ENCODE data around the gene NTM. TPM values are rescaled to one million over a fixed set of nuclear protein-coding genes. Genes with fewer than 3 reads are reported as not detected.

The NTM gene
- total RNA-seq, 3 donors from 2014 or later: 0.66 to 9.0 (median 1.0) TPM

- H3K27me3 ChIP-seq: peaks cover 0 to 32% of the 10 kb centered on the region in 2 donors
- TF ChIP-seq POLR2AphosphoS5 (IDR thresholded peaks at IDR 0.05) (no peak), CTCF (IDR thresholded peaks at IDR 0.05) (peak; percentile 44 to 83 (median 75))
These were observed 324.4 kb downstream of the NTM start for GRCh38 chr11:131694526-131695424.

GRCh38 chr11:131695889-131696429 is 325.5 kb downstream of the NTM start:
- no peak for DNase-seq (ENCODE audit: low spot score in 2 of 2)
- intact Hi-C loops (cut with DNase I; ENCODE audit: low total_unique reads): no loop called here

More at GRCh38 chr11:131694526-131695424, 324.4 kb downstream of the NTM start:
- Histone ChIP-seq H3K9me3 (no peaks in the 10 kb centered on the region), H3K4me3 (peak overlapping the region in 1 of 3 donors; percentile 52), H3K27ac (no peak overlapping the region), H3K4me1 (no peaks in the 10 kb centered on the region), H3K36me3 (no peaks in the 10 kb centered on the region)
- peak; percentile 58 to 78 for DNase-seq (ENCODE audit: low spot score in 2 of 2)
- intact Hi-C loops (cut with DNase I; ENCODE audit: low total_unique reads): no loop called here

GRCh38 chr11:131696690-131697089 is 326.3 kb downstream of the NTM start:
- H3K27me3 ChIP-seq: peaks cover 0 to 16% of the 10 kb centered on the region in 2 donors
- no peaks in the 10 kb centered on the region for H3K4me1 ChIP-seq
- H3K27ac ChIP-seq: no peak overlapping the region
- no peak overlapping the region for H3K4me3 ChIP-seq
- H3K9me3 ChIP-seq: no peaks in the 10 kb centered on the region
- TF ChIP-seq CTCF (IDR thresholded peaks at IDR 0.05) (no peak), POLR2AphosphoS5 (IDR thresholded peaks at IDR 0.05) (no peak), POLR2A (IDR thresholded peaks at IDR 0.05) (no peak)
- no peak for DNase-seq (ENCODE audit: low spot score in 2 of 2)
- intact Hi-C loops (cut with DNase I; ENCODE audit: low total_unique reads): no loop called here
- no peaks in the 10 kb centered on the region for H3K36me3 ChIP-seq

More at GRCh38 chr11:131695889-131696429, 325.5 kb downstream of the NTM start:
- Histone ChIP-seq H3K9me3 (no peaks in the 10 kb centered on the region), H3K27ac (no peak overlapping the region), H3K27me3 (peaks cover 0 to 23% of the 10 kb centered on the region in 2 donors), H3K36me3 (no peaks in the 10 kb centered on the region), H3K4me3 (no peak overlapping the region), H3K4me1 (no peaks in the 10 kb centered on the region)
- TF ChIP-seq POLR2A (IDR thresholded peaks at IDR 0.05): no peak
- no peak for TF ChIP-seq POLR2AphosphoS5 (IDR thresholded peaks at IDR 0.05)
- TF ChIP-seq CTCF (IDR thresholded peaks at IDR 0.05): no peak

GRCh38 chr11:131703311-131703710 is 332.9 kb downstream of the NTM start:
- TF ChIP-seq POLR2AphosphoS5 (IDR thresholded peaks at IDR 0.05) (no peak), CTCF (IDR thresholded peaks at IDR 0.05) (no peak), POLR2A (IDR thresholded peaks at IDR 0.05) (no peak)
- DNase-seq (ENCODE audit: low spot score in 2 of 2): no peak
- Histone ChIP-seq H3K4me3 (no peak overlapping the region), H3K4me1 (no peaks in the 10 kb centered on the region), H3K36me3 (no peaks in the 10 kb centered on the region), H3K27ac (no peak overlapping the region), H3K27me3 (no peaks in the 10 kb centered on the region), H3K9me3 (peaks cover 4 to 24% of the 10 kb centered on the region in 2 donors)
- intact Hi-C loops (cut with DNase I; ENCODE audit: low total_unique reads): no loop called here

- Histone ChIP-seq H3K4me3 (no peak overlapping the region), H3K27me3 (no peaks in the 10 kb centered on the region), H3K9me3 (peaks cover 4 to 24% of the 10 kb centered on the region in 2 donors), H3K36me3 (no peaks in the 10 kb centered on the region), H3K27ac (no peak overlapping the region), H3K4me1 (no peaks in the 10 kb centered on the region)
- TF ChIP-seq POLR2AphosphoS5 (IDR thresholded peaks at IDR 0.05) (no peak), CTCF (IDR thresholded peaks at IDR 0.05) (no peak), POLR2A (IDR thresholded peaks at IDR 0.05) (no peak)
- no peak for DNase-seq (ENCODE audit: low spot score in 2 of 2)
- intact Hi-C loops (cut with DNase I; ENCODE audit: low total_unique reads): no loop called here
These were observed 334.3 kb downstream of the NTM start for GRCh38 chr11:131704682-131705081.

Measured in breast epithelium (tissue), 4 donors.